Caco-2 (cell line): ENCODE data around the gene B3GAT3. TPM values are rescaled to one million over a fixed set of nuclear protein-coding genes. Genes with fewer than 3 reads are reported as not detected.

Source experiments
- BruUV-seq: library from RNA; stranded (reverse); fragments of 400-500 nt; replicated peaks from 2 replicates; lab custom pipeline; 2021; lab: Mats Ljungman, UMichigan
- CTCF ChIA-PET: fragments of 300-600 bp; sonication (Branson Sonifier 250); formaldehyde crosslinking; loops from one replicate; lab custom pipeline; 2022; ENCODE audit warnings: antibody characterized with exemption; lab: Charles Lee
- POLR2A ChIA-PET: fragments of 300-600 bp; sonication (Branson Sonifier 250); formaldehyde crosslinking; loops from one replicate; lab custom pipeline; 2022; ENCODE audit warnings: antibody characterized with exemption; lab: Charles Lee
- DNase-seq, 2 experiments: peaks; one replicate each; pipeline versions ENCODE4 v3.0.0 to v3.0.0-alpha.2; 2020 to 2022
- H3K27me3 ChIP-seq: replicated peaks from 2 replicates; pipeline ENCODE4 v1.6.0; 2011; ENCODE audit warnings: low read length; ENCODE audit not compliant: control insufficient read depth, insufficient read depth
- H3K36me3 ChIP-seq: 2 replicates; pipeline ENCODE4 v1.5.1; 2011; ENCODE audit warnings: low read length; ENCODE audit not compliant: control insufficient read depth, insufficient read depth
- H3K4me1 ChIP-seq: fragments of 250-450 bp; sonication (Bioruptor Pico); 2 replicates; pipeline ENCODE4 v1.5.1; 2020; ENCODE audit warnings: mild to moderate bottlenecking
- H3K4me3 ChIP-seq: 2 replicates; pipeline ENCODE4 v1.5.1; 2011; ENCODE audit warnings: low read depth, mild to moderate bottlenecking, control low read depth, low read length
- H3K9me3 ChIP-seq: fragments of 250-450 bp; sonication (Bioruptor Pico); 2 replicates; pipeline ENCODE4 v1.5.1; 2020; ENCODE audit warnings: mild to moderate bottlenecking, moderate library complexity
- H3K27ac Mint-ChIP-seq: one replicate; pipeline ENCODE4 v1.8.0; 2022; ENCODE audit warnings: mixed read lengths; ENCODE audit not compliant: unreplicated experiment
- H3K27me3 Mint-ChIP-seq: one replicate; pipeline ENCODE4 v1.8.0; 2022; ENCODE audit warnings: mixed read lengths; ENCODE audit not compliant: insufficient read depth, unreplicated experiment
- H3K36me3 Mint-ChIP-seq: one replicate; pipeline ENCODE4 v1.8.0; 2022; ENCODE audit warnings: mild to moderate bottlenecking, mixed read lengths; ENCODE audit not compliant: insufficient read depth, unreplicated experiment
- H3K4me1 Mint-ChIP-seq: one replicate; pipeline ENCODE4 v1.8.0; 2022; ENCODE audit warnings: low read depth, mixed read lengths; ENCODE audit not compliant: unreplicated experiment
- H3K4me3 Mint-ChIP-seq: one replicate; pipeline ENCODE4 v1.8.0; 2022; ENCODE audit warnings: mild to moderate bottlenecking, moderate library complexity, mixed read lengths; ENCODE audit not compliant: unreplicated experiment
- H3K9me3 Mint-ChIP-seq: one replicate; pipeline ENCODE4 v1.8.0; 2022; ENCODE audit warnings: mixed read lengths; ENCODE audit not compliant: unreplicated experiment
- CTCF ChIP-seq, 2 experiments: fragments of 200-600 bp in 1 of 2; IDR thresholded peaks; 1 replicate in 1 of 2; 2 replicates in 1 of 2; pipeline versions ENCODE4 v1.5.1 to v1.8.0; 2011 to 2022; ENCODE audit warnings: antibody characterized with exemption in 1 of 2, control low read depth in 1 of 2, inconsistent platforms in 1 of 2, low read depth in 1 of 2, low read length in 1 of 2, mild to moderate bottlenecking in 1 of 2, moderate library complexity in 1 of 2; ENCODE audit not compliant: insufficient read depth in 1 of 2, severe bottlenecking in 1 of 2, unreplicated experiment in 1 of 2
- intact Hi-C: fragments of 100-400 bp; cut with micrococcal nuclease; formaldehyde crosslinking; loops from one replicate; pipeline ENCODE4 v1.10.0; 2022; ENCODE audit not compliant: unreplicated experiment
- total RNA-seq: library from RNA; stranded (reverse); gene quantifications from 2 replicates; pipeline ENCODE4 v1.2.3, GENCODE V29; 2022

B3GAT3 gene
- total RNA-seq, 1 experiment from 2014 or later = 37.6 TPM

- Mint-ChIP-seq H3K27me3 (no peaks in the 10 kb centered on the region), H3K27ac (peak within 1 kb of the TSS; percentile 93), H3K4me3 (peak within 1 kb of the TSS; percentile 97), H3K36me3 (peaks cover 49% of the 10 kb centered on the region), H3K4me1 (peaks cover 33% of the 10 kb centered on the region), H3K9me3 (no peaks in the 10 kb centered on the region)
- peak; percentile 99 for TF ChIP-seq CTCF (IDR thresholded peaks at IDR 0.05; ENCODE audit: insufficient read depth in 1 of 2, low read depth in 1 of 2, low read length in 1 of 2, severe bottlenecking in 1 of 2, unreplicated experiment in 1 of 2)
- CTCF ChIA-PET = interaction anchor here (0.5 to 2.4 kb wide), 18 partner anchors 8 to 358 kb away, joined by 3 to 19 read pairs (median 4); partner anchors contain the start of genes B3GAT3, C11orf98, CSKMT and EEF1G
- H3K4me3 ChIP-seq = peak within 1 kb of the TSS; percentile 87
- no peaks in the 10 kb centered on the region for H3K27me3 ChIP-seq
- no TSS peak for BruUV-seq
- POLR2A ChIA-PET = interaction anchor here (0.8 to 1.6 kb wide), 5 partner anchors 9 to 52 kb away, joined by 4 to 8 read pairs (median 6); partner anchors contain the start of genes B3GAT3, C11orf98, CSKMT and MTA2
- H3K36me3 ChIP-seq = peaks cover 3% of the 10 kb centered on the region; the same call in 1 of the 2 replicates
- H3K9me3 ChIP-seq = no peaks in the 10 kb centered on the region
- DNase-seq = peak; percentile 93
- peaks cover 30% of the 10 kb centered on the region for H3K4me1 ChIP-seq
- intact Hi-C loops = loop anchor here (1.0 to 5.0 kb wide), 3 partner anchors 9 to 35 kb away; partner anchors contain the start of genes B3GAT3, GANAB and TUT1
These were observed 9.2 kb downstream of the B3GAT3 start, which contains the start of the genes EML3 and ROM1 for GRCh38 chr11:62612366-62613290. TSS of gene EML3 (minus strand) at chr11:62612775. CDS start at chr11:62612457, 318 bp downstream. TSS of gene ROM1 (plus strand) at chr11:62613257. CDS start at chr11:62613282, 25 bp downstream.

- no peak for TF ChIP-seq CTCF (IDR thresholded peaks at IDR 0.05; ENCODE audit: insufficient read depth in 1 of 2, low read depth in 1 of 2, low read length in 1 of 2, severe bottlenecking in 1 of 2, unreplicated experiment in 1 of 2)
- H3K4me1 ChIP-seq = peaks cover 30% of the 10 kb centered on the region
- H3K27me3 ChIP-seq = no peaks in the 10 kb centered on the region
- DNase-seq = peak in 1 of 2 experiments; percentile 40
- peaks cover 41% of the 10 kb centered on the region for H3K4me1 Mint-ChIP-seq
- CTCF ChIA-PET = interaction anchor here (0.5 to 2.4 kb wide), 18 partner anchors 8 to 357 kb away, joined by 3 to 19 read pairs (median 4); partner anchors contain the start of genes B3GAT3, C11orf98, CSKMT and EEF1G
- no TSS peak for BruUV-seq
- peak overlapping the region; percentile 97 for H3K4me3 Mint-ChIP-seq
- H3K27me3 Mint-ChIP-seq = no peaks in the 10 kb centered on the region
- intact Hi-C loops = loop anchor here (1.0 to 5.0 kb wide), 3 partner anchors 9 to 35 kb away; partner anchors contain the start of genes B3GAT3, GANAB and TUT1
- peak overlapping the region; percentile 87 for H3K4me3 ChIP-seq
- no peaks in the 10 kb centered on the region for H3K9me3 ChIP-seq
- POLR2A ChIA-PET = interaction anchor here (0.6 to 1.6 kb wide), 7 partner anchors 10 to 221 kb away, joined by 3 to 8 read pairs (median 6); partner anchors contain the start of genes B3GAT3, C11orf98, CSKMT and EEF1G
- H3K9me3 Mint-ChIP-seq = no peaks in the 10 kb centered on the region
- peaks cover 49% of the 10 kb centered on the region for H3K36me3 Mint-ChIP-seq
- 0 out of 2 replicates have a peak, but pooled peaks cover 3% of the 10 kb centered on the region for H3K36me3 ChIP-seq
- peak overlapping the region; percentile 93 for H3K27ac Mint-ChIP-seq
These were observed 10.0 kb downstream of the B3GAT3 start for GRCh38 chr11:62611705-62612365.
